Measurements from ENCODE around the gene CCDC51. TPM values are rescaled to one million over a fixed set of nuclear protein-coding genes. Genes with fewer than 3 reads are reported as not detected.

CCDC51 gene
- total and polyA plus RNA-seq, 2 donors (not counting 3 experiments of a cell fraction or from before 2014, with no cell fraction given) = 11.2 to 11.3 TPM

- CTCF ChIA-PET = no interaction called here
- POLR2A ChIA-PET = no interaction called here
- H3K4me3 ChIP-seq (replicated peaks in 1 of 3; ENCODE audit: insufficient read depth in 1 of 3, low read depth in 1 of 3, low read length in 3 of 3) = no peak overlapping the region
- no peaks in the 10 kb centered on the region for H3K9me3 ChIP-seq (replicated peaks; ENCODE audit: control insufficient read depth, insufficient read depth, low read length)
- no peak overlapping the region for H3K27ac ChIP-seq (ENCODE audit: insufficient read depth, low read depth, low read length)
- H3K36me3 ChIP-seq (ENCODE audit: control insufficient read depth in 2 of 2, extremely low read depth in 1 of 2, insufficient read depth in 2 of 2, low read length in 2 of 2) = peaks cover 0 to 9% of the 10 kb centered on the region in 2 experiments
- no TSS peak for BruUV-seq (replicated peaks)
- H4K20me1 ChIP-seq (replicated peaks; ENCODE audit: control insufficient read depth, extremely low read depth, insufficient read depth, low read length) = no peaks in the 10 kb centered on the region
- intact Hi-C loops (cut with micrococcal nuclease) (no loop called here), dilution Hi-C loops (cut with MboI; ENCODE audit: extremely low pct_ligation_motif_present, low sequenced_read_pairs) (no loop called here)
- DNase-seq (ENCODE audit: low read depth, low spot score) (peak; percentile 31), FAIRE-seq (no peak)
- no peaks in the 10 kb centered on the region for H3K27me3 ChIP-seq (ENCODE audit: control insufficient read depth in 2 of 2, insufficient read depth in 2 of 2, low read length in 2 of 2)
- no peak overlapping the region for H3K9ac ChIP-seq (replicated peaks; ENCODE audit: extremely low read depth, insufficient read depth, low read length)
- H3K4me2 ChIP-seq (ENCODE audit: insufficient read depth, low read length) = no peak overlapping the region
- H3K79me2 ChIP-seq (ENCODE audit: control insufficient read depth, insufficient read depth, low read length) = no peaks in the 10 kb centered on the region
- no peak for TF ChIP-seq MYC (IDR thresholded peaks at IDR 0.05; ENCODE audit: low read depth, low read length)
- TF ChIP-seq FOS (IDR thresholded peaks at IDR 0.05; ENCODE audit: borderline replicate concordance, insufficient read depth, low read length) = no peak
- no peak for TF ChIP-seq GATA2 (IDR thresholded peaks at IDR 0.05; ENCODE audit: insufficient read depth, insufficient read length, low read depth, low read length)
- no peak for TF ChIP-seq JUN (IDR thresholded peaks at IDR 0.05; ENCODE audit: borderline replicate concordance, insufficient read depth, insufficient read length, low read depth)
- no peak for TF ChIP-seq MAX (IDR thresholded peaks at IDR 0.05; ENCODE audit: insufficient read depth, insufficient read length)
- TF ChIP-seq CTCF (IDR thresholded peaks at IDR 0.05; ENCODE audit: extremely low read depth in 1 of 2, insufficient read depth in 1 of 2, low read depth in 1 of 2, low read length in 2 of 2) = no peak
- no peak for TF ChIP-seq POLR2AphosphoS5 (IDR thresholded peaks at IDR 0.05; ENCODE audit: insufficient read depth, low read depth, low read length)
- no peak for TF ChIP-seq POLR2A (IDR thresholded peaks at IDR 0.05; ENCODE audit: low read depth, low read length)
- no peak for TF ChIP-seq EZH2 (IDR thresholded peaks at IDR 0.05; ENCODE audit: borderline replicate concordance, low read depth, low read length, severe bottlenecking)
- no peak overlapping the region for H2AFZ ChIP-seq (ENCODE audit: low read depth, low read length)
- no peaks in the 10 kb centered on the region for H3K9me1 ChIP-seq (replicated peaks; ENCODE audit: control insufficient read depth, extremely low read depth, insufficient read depth, low read length)
- H3K4me1 ChIP-seq (ENCODE audit: control insufficient read depth, extremely low read depth, insufficient read depth, low read length) = no peaks in the 10 kb centered on the region
Observed at GRCh38 chr3:48478626-48479555, 39.0 kb upstream of the CCDC51 start.
